HFF-Myc (cell line): ENCODE measurements around the gene GARIN5B.
A peak's percentile ranks its signal among the peaks of the same experiment; 100 is the strongest.

ENCODE experiments used
- DNase-seq: peaks from one replicate; pipeline ENCODE4 v3.0.0-alpha.2; 2011; ENCODE audit warnings: low read depth; ENCODE audit errors: extremely low read depth
- H3K4me3 ChIP-seq: replicated peaks from 2 replicates; pipeline ENCODE4 v1.5.1; 2011; ENCODE audit warnings: low read depth, mild to moderate bottlenecking, control low read depth, low read length
- CTCF ChIP-seq: IDR thresholded peaks from 2 replicates; pipeline ENCODE4 v1.5.1; 2012; ENCODE audit warnings: mild to moderate bottlenecking, low read depth, low read length, control low read depth; ENCODE audit errors: missing control alignments

Gene GARIN5B

GRCh38 chr19:55368701-55369563 lies 5.9 kb upstream of the GARIN5B start:
- H3K4me3 ChIP-seq = peak overlapping the region; percentile 35
- TF ChIP-seq CTCF = no peak
- DNase-seq = no peak

GRCh38 chr19:55368106-55368505 lies 5.0 kb upstream of the GARIN5B start:
- no peak for DNase-seq
- TF ChIP-seq CTCF = no peak
- no peak overlapping the region for H3K4me3 ChIP-seq

GRCh38 chr19:55366790-55367189 lies 3.7 kb upstream of the GARIN5B start:
- DNase-seq = no peak
- no peak for TF ChIP-seq CTCF
- no peak overlapping the region for H3K4me3 ChIP-seq

- TF ChIP-seq CTCF = no peak
- no peak for DNase-seq
- no peak overlapping the region for H3K4me3 ChIP-seq
Observed at GRCh38 chr19:55365964-55366363, 2.9 kb upstream of the GARIN5B start.

GRCh38 chr19:55365245-55365644 lies 2.2 kb upstream of the GARIN5B start:
- DNase-seq = no peak
- no peak for TF ChIP-seq CTCF
- H3K4me3 ChIP-seq = no peak overlapping the region

GRCh38 chr19:55362174-55362989 lies 678 bp downstream of the GARIN5B start:
- TF ChIP-seq CTCF = no peak
- DNase-seq = no peak
- no peak overlapping the region for H3K4me3 ChIP-seq
